ENCODE data around the gene SLC36A1.

- TF ChIP-seq, protein P1, sequence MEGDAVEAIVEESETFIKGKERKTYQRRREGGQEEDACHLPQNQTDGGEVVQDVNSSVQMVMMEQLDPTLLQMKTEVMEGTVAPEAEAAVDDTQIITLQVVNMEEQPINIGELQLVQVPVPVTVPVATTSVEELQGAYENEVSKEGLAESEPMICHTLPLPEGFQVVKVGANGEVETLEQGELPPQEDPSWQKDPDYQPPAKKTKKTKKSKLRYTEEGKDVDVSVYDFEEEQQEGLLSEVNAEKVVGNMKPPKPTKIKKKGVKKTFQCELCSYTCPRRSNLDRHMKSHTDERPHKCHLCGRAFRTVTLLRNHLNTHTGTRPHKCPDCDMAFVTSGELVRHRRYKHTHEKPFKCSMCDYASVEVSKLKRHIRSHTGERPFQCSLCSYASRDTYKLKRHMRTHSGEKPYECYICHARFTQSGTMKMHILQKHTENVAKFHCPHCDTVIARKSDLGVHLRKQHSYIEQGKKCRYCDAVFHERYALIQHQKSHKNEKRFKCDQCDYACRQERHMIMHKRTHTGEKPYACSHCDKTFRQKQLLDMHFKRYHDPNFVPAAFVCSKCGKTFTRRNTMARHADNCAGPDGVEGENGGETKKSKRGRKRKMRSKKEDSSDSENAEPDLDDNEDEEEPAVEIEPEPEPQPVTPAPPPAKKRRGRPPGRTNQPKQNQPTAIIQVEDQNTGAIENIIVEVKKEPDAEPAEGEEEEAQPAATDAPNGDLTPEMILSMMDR (conservative IDR thresholded peaks at IDR 0.05 in 1 of 2, IDR thresholded peaks at IDR 0.05 in 1 of 2; ENCODE audit: low read depth in 1 of 2, low read length in 2 of 2), result no peak
- no peak for TF ChIP-seq EZH2 (IDR thresholded peaks at IDR 0.05; ENCODE audit: low read length, missing control alignments)
These were observed 20.2 kb downstream of the SLC36A1 start for GRCh38 chr5:151467576-151467975.

All from fibroblast of lung (primary cell).